Uterus (tissue), 2 donors: ENCODE data around the gene CCDC87.

ENCODE experiments used
- CTCF ChIP-seq, 4 experiments: fragments of 200-600 bp in 2 of 4; fragments of 450-650 bp in 2 of 4; sonication (generic) in 2 of 4; IDR thresholded peaks; one replicate each; pipeline ENCODE4 v1.5.1; 2016 to 2019; ENCODE audit warnings: antibody characterized with exemption in 4 of 4, mild to moderate bottlenecking in 2 of 4, moderate library complexity in 1 of 4
- POLR2A ChIP-seq, 2 donors: fragments of 450-650 bp; IDR thresholded peaks; one replicate each; pipeline ENCODE4 v1.6.1; 2016; ENCODE audit warnings: antibody characterized with exemption in 2 of 2, mild to moderate bottlenecking in 1 of 2, moderate library complexity in 1 of 2

GRCh38 chr11:66561975-66562248, 31.0 kb downstream of the CCDC87 start:
- TF ChIP-seq CTCF (IDR thresholded peaks at IDR 0.05) = no peak
- TF ChIP-seq POLR2A (IDR thresholded peaks at IDR 0.05) = no peak
